ENCODE measurements around the gene FBXL12.

DNA sequence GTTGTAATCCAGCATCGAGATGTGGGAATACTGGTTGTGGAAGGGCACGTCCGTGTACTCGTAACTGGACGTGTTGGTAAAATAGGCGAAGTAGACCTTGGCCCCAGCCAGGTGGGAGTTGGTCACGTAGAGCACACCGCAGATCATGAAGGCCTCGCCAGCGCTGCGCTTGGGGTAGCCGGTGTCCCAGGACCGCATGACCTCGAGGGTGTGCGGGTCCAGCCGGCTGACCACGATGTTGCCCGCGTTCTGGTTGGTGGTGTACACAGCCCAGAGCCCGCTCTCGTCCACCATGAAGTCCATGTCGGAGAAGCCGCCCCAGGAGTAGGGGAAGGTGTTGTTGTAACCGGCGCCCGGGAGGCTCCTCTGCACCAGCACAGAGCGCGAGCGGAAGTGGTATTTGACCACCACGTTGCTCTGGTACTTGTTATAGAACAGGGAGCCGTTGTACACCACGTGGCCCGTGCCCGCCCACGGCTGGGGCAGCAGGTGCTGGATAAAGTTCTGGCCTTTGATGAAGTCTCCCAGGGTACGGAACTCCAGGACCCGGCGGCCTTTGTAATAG lies 35.5 kb upstream of the FBXL12 start:
- no peak for TF ChIP-seq EP300 (conservative IDR thresholded peaks at IDR 0.05; ENCODE audit: poor library complexity, severe bottlenecking)
- TF ChIP-seq, protein P1, sequence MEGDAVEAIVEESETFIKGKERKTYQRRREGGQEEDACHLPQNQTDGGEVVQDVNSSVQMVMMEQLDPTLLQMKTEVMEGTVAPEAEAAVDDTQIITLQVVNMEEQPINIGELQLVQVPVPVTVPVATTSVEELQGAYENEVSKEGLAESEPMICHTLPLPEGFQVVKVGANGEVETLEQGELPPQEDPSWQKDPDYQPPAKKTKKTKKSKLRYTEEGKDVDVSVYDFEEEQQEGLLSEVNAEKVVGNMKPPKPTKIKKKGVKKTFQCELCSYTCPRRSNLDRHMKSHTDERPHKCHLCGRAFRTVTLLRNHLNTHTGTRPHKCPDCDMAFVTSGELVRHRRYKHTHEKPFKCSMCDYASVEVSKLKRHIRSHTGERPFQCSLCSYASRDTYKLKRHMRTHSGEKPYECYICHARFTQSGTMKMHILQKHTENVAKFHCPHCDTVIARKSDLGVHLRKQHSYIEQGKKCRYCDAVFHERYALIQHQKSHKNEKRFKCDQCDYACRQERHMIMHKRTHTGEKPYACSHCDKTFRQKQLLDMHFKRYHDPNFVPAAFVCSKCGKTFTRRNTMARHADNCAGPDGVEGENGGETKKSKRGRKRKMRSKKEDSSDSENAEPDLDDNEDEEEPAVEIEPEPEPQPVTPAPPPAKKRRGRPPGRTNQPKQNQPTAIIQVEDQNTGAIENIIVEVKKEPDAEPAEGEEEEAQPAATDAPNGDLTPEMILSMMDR (IDR thresholded peaks at IDR 0.05; ENCODE audit: poor library complexity, severe bottlenecking) = no peak
- no peak for TF ChIP-seq SMC3 (conservative IDR thresholded peaks at IDR 0.05; ENCODE audit: poor library complexity)
- TF ChIP-seq EZH2 (IDR thresholded peaks at IDR 0.05; ENCODE audit: borderline replicate concordance, insufficient read depth, low read length, poor library complexity, severe bottlenecking) = no peak
- TF ChIP-seq, protein P2, sequence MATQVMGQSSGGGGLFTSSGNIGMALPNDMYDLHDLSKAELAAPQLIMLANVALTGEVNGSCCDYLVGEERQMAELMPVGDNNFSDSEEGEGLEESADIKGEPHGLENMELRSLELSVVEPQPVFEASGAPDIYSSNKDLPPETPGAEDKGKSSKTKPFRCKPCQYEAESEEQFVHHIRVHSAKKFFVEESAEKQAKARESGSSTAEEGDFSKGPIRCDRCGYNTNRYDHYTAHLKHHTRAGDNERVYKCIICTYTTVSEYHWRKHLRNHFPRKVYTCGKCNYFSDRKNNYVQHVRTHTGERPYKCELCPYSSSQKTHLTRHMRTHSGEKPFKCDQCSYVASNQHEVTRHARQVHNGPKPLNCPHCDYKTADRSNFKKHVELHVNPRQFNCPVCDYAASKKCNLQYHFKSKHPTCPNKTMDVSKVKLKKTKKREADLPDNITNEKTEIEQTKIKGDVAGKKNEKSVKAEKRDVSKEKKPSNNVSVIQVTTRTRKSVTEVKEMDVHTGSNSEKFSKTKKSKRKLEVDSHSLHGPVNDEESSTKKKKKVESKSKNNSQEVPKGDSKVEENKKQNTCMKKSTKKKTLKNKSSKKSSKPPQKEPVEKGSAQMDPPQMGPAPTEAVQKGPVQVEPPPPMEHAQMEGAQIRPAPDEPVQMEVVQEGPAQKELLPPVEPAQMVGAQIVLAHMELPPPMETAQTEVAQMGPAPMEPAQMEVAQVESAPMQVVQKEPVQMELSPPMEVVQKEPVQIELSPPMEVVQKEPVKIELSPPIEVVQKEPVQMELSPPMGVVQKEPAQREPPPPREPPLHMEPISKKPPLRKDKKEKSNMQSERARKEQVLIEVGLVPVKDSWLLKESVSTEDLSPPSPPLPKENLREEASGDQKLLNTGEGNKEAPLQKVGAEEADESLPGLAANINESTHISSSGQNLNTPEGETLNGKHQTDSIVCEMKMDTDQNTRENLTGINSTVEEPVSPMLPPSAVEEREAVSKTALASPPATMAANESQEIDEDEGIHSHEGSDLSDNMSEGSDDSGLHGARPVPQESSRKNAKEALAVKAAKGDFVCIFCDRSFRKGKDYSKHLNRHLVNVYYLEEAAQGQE (IDR thresholded peaks at IDR 0.05; ENCODE audit: borderline replicate concordance) = no peak
- TF ChIP-seq TAF1 (IDR thresholded peaks at IDR 0.05; ENCODE audit: low read depth) = no peak
- TF ChIP-seq RAD21 (conservative IDR thresholded peaks at IDR 0.05) = no peak
